Stomach (tissue), 4 donors: ENCODE results near the gene LRRC4C.
A peak's percentile ranks its signal among the peaks of the same experiment; 100 is the strongest.

Experiments used
- CTCF ChIP-seq, 7 experiments: fragments of 450-650 bp in 4 of 7; fragments of 200-600 bp in 3 of 7; sonication (generic) in 3 of 7; IDR thresholded peaks; one replicate each; pipeline ENCODE4 v1.5.1; 2016 to 2019; ENCODE audit warnings: antibody characterized with exemption in 7 of 7, control low read depth in 2 of 7, mild to moderate bottlenecking in 1 of 7
- EP300 ChIP-seq: sonication (generic); formaldehyde crosslinking; IDR thresholded peaks from one replicate; pipeline ENCODE4 v1.6.1; 2017; ENCODE audit warnings: antibody characterized with exemption
- POLR2A ChIP-seq, 4 donors: fragments of 450-650 bp; IDR thresholded peaks; one replicate each; pipeline ENCODE4 v1.6.1; 2016; ENCODE audit warnings: antibody characterized with exemption in 4 of 4, control low read depth in 2 of 4, mild to moderate bottlenecking in 1 of 4, moderate library complexity in 1 of 4
- POLR2AphosphoS5 ChIP-seq, 3 donors: sonication (generic); formaldehyde crosslinking; IDR thresholded peaks; one replicate each; pipeline ENCODE4 v1.6.1; 2016; ENCODE audit warnings: antibody characterized with exemption in 3 of 3

- peak in 1 of 7 experiments; percentile 21 for TF ChIP-seq CTCF (IDR thresholded peaks at IDR 0.05)
- TF ChIP-seq POLR2A (IDR thresholded peaks at IDR 0.05), result no peak
- TF ChIP-seq EP300, result no peak
- no peak for TF ChIP-seq POLR2AphosphoS5 (IDR thresholded peaks at IDR 0.05)
Observed at GRCh38 chr11:41201156-41201555, 258.3 kb downstream of the LRRC4C start.
